MCF 10A (cell line): ENCODE results near the gene EXOC4. TPM values are rescaled to one million over a fixed set of nuclear protein-coding genes. Genes with fewer than 3 reads are reported as not detected.

ENCODE experiments used
- BruUV-seq: library from RNA; stranded (reverse); fragments of 400-500 nt; replicated peaks from 2 replicates; lab custom pipeline; 2021; lab: Mats Ljungman, UMichigan
- CTCF ChIA-PET: fragments of 300-600 bp; sonication (Branson Sonifier 250); formaldehyde crosslinking; extraction: SDS; loops from one replicate; lab custom pipeline; 2021; ENCODE audit warnings: antibody characterized with exemption, inconsistent platforms; lab: Yijun Ruan, JAX
- POLR2A ChIA-PET: fragments of 300-600, 350-650 bp; sonication (Branson Sonifier 250); formaldehyde crosslinking; extraction: SDS; loops from one replicate; lab custom pipeline; 2020; ENCODE audit warnings: antibody characterized with exemption, inconsistent platforms; lab: Yijun Ruan, JAX
- DNase-seq: peaks from one replicate; pipeline ENCODE4 v3.0.0-alpha.2; 2018; ENCODE audit not compliant: unreplicated experiment
- H3K27ac Mint-ChIP-seq: one replicate; pipeline ENCODE4 v1.8.0; 2022; ENCODE audit warnings: mild to moderate bottlenecking, low read depth, mixed read lengths; ENCODE audit not compliant: unreplicated experiment
- H3K27me3 Mint-ChIP-seq: one replicate; pipeline ENCODE4 v1.8.0; 2022; ENCODE audit warnings: mixed read lengths; ENCODE audit not compliant: insufficient read depth, unreplicated experiment
- H3K36me3 Mint-ChIP-seq: one replicate; pipeline ENCODE4 v1.8.0; 2022; ENCODE audit warnings: mild to moderate bottlenecking, moderate library complexity, mixed read lengths; ENCODE audit not compliant: insufficient read depth, unreplicated experiment
- H3K4me1 Mint-ChIP-seq: one replicate; pipeline ENCODE4 v1.8.0; 2022; ENCODE audit warnings: mixed read lengths; ENCODE audit not compliant: insufficient read depth, unreplicated experiment
- H3K4me3 Mint-ChIP-seq: one replicate; pipeline ENCODE4 v1.8.0; 2022; ENCODE audit warnings: mild to moderate bottlenecking, moderate library complexity, mixed read lengths; ENCODE audit not compliant: unreplicated experiment
- H3K9me3 Mint-ChIP-seq: one replicate; pipeline ENCODE4 v1.8.0; 2022; ENCODE audit warnings: mixed read lengths; ENCODE audit not compliant: unreplicated experiment
- intact Hi-C: fragments of 100-400 bp; cut with micrococcal nuclease; formaldehyde crosslinking; loops from 2 replicates; pipeline ENCODE4 v1.14.1; 2022
- total RNA-seq: library from RNA; stranded (reverse); gene quantifications from 2 replicates; pipeline ENCODE4 v1.2.3, GENCODE V29; 2022
- TF ChIP-seq, protein P1 (sequence below): fragments of 200-600 bp; IDR thresholded peaks from one replicate; pipeline ENCODE4 v1.8.0; 2022; ENCODE audit warnings: antibody characterized with exemption, mild to moderate bottlenecking; ENCODE audit not compliant: unreplicated experiment

EXOC4 gene
- total RNA-seq, 1 experiment from 2014 or later, result 105 TPM

DNA sequence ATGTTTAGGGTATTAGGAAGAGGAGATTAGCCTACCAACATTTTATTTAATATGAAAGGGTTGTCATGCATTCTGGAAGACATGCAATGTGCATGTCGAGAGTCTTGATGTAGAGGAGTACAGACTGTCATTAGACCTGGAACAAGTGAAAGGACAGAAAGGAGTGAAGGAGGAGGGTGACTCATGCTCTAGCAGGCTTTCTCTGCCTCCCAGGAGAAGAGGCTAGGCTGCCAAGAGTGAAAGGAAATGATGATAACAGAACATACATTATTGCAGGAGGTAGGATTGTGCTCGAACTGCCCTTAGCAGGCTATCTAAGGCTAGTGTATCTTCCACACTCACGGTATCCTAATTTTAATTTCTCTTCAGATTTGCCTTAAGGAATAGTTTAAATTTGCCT, 228.8 kb downstream of the EXOC4 start:
- peak; percentile 82 for DNase-seq
- Mint-ChIP-seq H3K27me3 (no peaks in the 10 kb centered on the region), H3K4me3 (no peak overlapping the region), H3K9me3 (no peaks in the 10 kb centered on the region), H3K36me3 (peaks cover 42% of the 10 kb centered on the region), H3K4me1 (peaks cover 25% of the 10 kb centered on the region), H3K27ac (peak overlapping the region; percentile 29)
- ChIA-PET CTCF (no interaction called here), POLR2A (interaction anchor here (1.5 kb wide), 1 partner anchor 18 kb away, joined by 4 read pairs; no protein-coding TSS in a partner anchor)
- TF ChIP-seq, protein P1, sequence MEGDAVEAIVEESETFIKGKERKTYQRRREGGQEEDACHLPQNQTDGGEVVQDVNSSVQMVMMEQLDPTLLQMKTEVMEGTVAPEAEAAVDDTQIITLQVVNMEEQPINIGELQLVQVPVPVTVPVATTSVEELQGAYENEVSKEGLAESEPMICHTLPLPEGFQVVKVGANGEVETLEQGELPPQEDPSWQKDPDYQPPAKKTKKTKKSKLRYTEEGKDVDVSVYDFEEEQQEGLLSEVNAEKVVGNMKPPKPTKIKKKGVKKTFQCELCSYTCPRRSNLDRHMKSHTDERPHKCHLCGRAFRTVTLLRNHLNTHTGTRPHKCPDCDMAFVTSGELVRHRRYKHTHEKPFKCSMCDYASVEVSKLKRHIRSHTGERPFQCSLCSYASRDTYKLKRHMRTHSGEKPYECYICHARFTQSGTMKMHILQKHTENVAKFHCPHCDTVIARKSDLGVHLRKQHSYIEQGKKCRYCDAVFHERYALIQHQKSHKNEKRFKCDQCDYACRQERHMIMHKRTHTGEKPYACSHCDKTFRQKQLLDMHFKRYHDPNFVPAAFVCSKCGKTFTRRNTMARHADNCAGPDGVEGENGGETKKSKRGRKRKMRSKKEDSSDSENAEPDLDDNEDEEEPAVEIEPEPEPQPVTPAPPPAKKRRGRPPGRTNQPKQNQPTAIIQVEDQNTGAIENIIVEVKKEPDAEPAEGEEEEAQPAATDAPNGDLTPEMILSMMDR, result no peak
- intact Hi-C loops, result loop anchor here (10.0 kb wide), 1 partner anchor 373 kb away; no protein-coding TSS in a partner anchor
- no TSS peak for BruUV-seq

DNA sequence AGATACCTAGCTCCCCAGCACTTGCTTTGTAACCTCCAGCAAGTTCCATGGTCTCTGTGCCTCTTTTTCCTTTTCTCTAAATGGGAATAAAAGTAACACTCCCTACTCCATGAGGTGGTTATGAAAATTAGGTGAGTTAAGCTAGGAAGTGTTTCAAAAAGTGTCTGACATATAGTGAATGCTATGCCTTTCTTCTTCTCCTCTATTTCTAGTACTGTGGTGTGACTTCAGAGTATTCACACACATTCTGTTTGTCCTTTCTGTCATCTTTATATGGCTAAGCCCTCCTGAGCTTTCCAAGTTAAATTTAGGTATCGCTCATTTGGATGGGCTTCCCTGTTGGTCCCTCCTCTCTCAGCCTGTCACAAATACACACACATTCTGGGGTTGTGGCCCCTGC, 229.7 kb downstream of the EXOC4 start:
- peak overlapping the region; percentile 29 for H3K27ac Mint-ChIP-seq
- no peak for DNase-seq
- TF ChIP-seq, protein P1, result no peak
- no peak overlapping the region for H3K4me3 Mint-ChIP-seq
- peaks cover 25% of the 10 kb centered on the region for H3K4me1 Mint-ChIP-seq
- no peaks in the 10 kb centered on the region for H3K27me3 Mint-ChIP-seq
- POLR2A ChIA-PET, result interaction anchor here (1.0 to 1.5 kb wide), 2 partner anchors 17 to 30 kb away, joined by 4 to 6 read pairs; no protein-coding TSS in a partner anchor
- CTCF ChIA-PET, result interaction anchor here (0.6 to 0.9 kb wide), 2 partner anchors 8 to 372 kb away, joined by 3 read pairs; no protein-coding TSS in a partner anchor
- intact Hi-C loops, result loop anchor here (10.0 kb wide), 1 partner anchor 372 kb away; no protein-coding TSS in a partner anchor
- H3K9me3 Mint-ChIP-seq, result no peaks in the 10 kb centered on the region
- BruUV-seq, result no TSS peak
- H3K36me3 Mint-ChIP-seq, result peaks cover 37% of the 10 kb centered on the region

DNA sequence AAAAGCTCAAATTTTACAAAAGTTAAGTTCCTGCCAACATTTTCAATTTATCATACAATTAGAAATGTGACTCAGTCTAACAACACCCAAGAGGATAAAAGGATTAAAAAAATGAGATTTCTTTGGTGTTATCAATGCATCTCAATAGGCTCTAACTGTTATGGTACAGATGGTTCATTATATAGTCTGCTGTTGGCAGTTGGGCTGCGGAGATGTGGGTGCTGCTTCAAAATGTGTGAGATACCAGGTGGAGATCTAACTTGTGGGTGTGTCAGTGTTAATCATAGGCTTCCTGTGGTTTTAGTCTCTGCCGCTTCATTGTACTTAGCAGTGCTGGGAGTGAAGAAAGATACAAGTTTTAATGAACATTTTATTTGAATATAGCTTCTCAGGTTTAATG, 231.2 kb downstream of the EXOC4 start:
- intact Hi-C loops, result loop anchor here (10.0 kb wide), 1 partner anchor 371 kb away; no protein-coding TSS in a partner anchor
- Mint-ChIP-seq H3K9me3 (no peaks in the 10 kb centered on the region), H3K4me1 (peaks cover 25% of the 10 kb centered on the region), H3K27ac (no peak overlapping the region), H3K36me3 (peaks cover 31% of the 10 kb centered on the region), H3K27me3 (no peaks in the 10 kb centered on the region), H3K4me3 (no peak overlapping the region)
- ChIA-PET POLR2A (no interaction called here), CTCF (interaction anchor here (0.6 to 1.2 kb wide), 2 partner anchors 369 to 807 kb away, joined by 3 read pairs; no protein-coding TSS in a partner anchor)
- no TSS peak for BruUV-seq
- DNase-seq, result peak; percentile 39
- TF ChIP-seq, protein P1, result no peak

DNA sequence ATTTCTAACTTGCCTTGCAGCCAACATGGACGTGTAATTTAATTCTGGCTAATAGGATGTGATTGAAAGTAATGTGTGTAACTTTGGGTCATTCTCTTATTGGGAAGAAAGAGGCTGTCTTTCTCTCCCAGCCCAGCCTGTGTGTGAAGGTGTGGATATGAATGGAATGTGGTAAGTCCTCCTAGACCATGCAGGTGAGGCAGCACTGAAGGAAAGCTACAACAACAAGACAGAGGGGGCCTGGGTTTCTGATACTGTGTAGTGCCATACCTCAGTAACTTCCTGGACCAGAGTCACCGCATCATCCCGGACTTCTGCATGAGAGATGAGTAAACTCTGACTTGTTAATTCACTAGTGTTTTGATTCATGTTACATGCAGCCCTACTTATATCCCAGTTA, 237.0 kb downstream of the EXOC4 start:
- Mint-ChIP-seq H3K27ac (no peak overlapping the region), H3K4me3 (no peak overlapping the region), H3K4me1 (peaks cover 14% of the 10 kb centered on the region), H3K9me3 (no peaks in the 10 kb centered on the region), H3K36me3 (no peaks in the 10 kb centered on the region), H3K27me3 (no peaks in the 10 kb centered on the region)
- intact Hi-C loops, result loop anchor here (10.0 kb wide), 1 partner anchor 365 kb away; no protein-coding TSS in a partner anchor
- ChIA-PET POLR2A (interaction anchor here (2.1 kb wide), 1 partner anchor 23 kb away, joined by 7 read pairs; no protein-coding TSS in a partner anchor), CTCF (no interaction called here)
- no TSS peak for BruUV-seq
- TF ChIP-seq, protein P1, result no peak
- no peak for DNase-seq
